Endodermal cell (in vitro differentiated cells): Measurements from ENCODE around the gene IQCN. TPM values are rescaled to one million over a fixed set of nuclear protein-coding genes. Genes with fewer than 3 reads are reported as not detected.

Experiments
- DNase-seq: peaks from one replicate; pipeline ENCODE4 v3.0.0-alpha.2; 2017
- H3K27ac ChIP-seq: 2 replicates; pipeline ENCODE4 v1.5.1; 2013; ENCODE audit warnings: mild to moderate bottlenecking, low read depth, low read length, moderate library complexity
- H3K27me3 ChIP-seq: 2 replicates; pipeline ENCODE4 v1.6.1; 2013; ENCODE audit warnings: mild to moderate bottlenecking, low read length, moderate library complexity; ENCODE audit not compliant: insufficient read depth, control insufficient read depth, poor library complexity, severe bottlenecking
- H3K36me3 ChIP-seq: 2 replicates; pipeline ENCODE4 v1.7.0; 2013; ENCODE audit warnings: mild to moderate bottlenecking, low read length, moderate library complexity; ENCODE audit not compliant: control insufficient read depth, insufficient read depth
- H3K4me1 ChIP-seq: one replicate; pipeline ENCODE4 v1.7.0; 2013; ENCODE audit warnings: low read length; ENCODE audit not compliant: control insufficient read depth, insufficient read depth
- H3K4me3 ChIP-seq: 2 replicates; pipeline ENCODE4 v1.5.1; 2013; ENCODE audit warnings: mild to moderate bottlenecking, low read length, moderate library complexity
- H3K9ac ChIP-seq: 2 replicates; pipeline ENCODE4 v1.6.1; 2013; ENCODE audit warnings: mild to moderate bottlenecking, low read length, moderate library complexity; ENCODE audit not compliant: poor library complexity, severe bottlenecking; ENCODE audit errors: extremely low read depth
- H3K9me3 ChIP-seq: 2 replicates; pipeline ENCODE4 v1.6.1; 2013; ENCODE audit warnings: mild to moderate bottlenecking, low read length, moderate library complexity; ENCODE audit not compliant: control insufficient read depth
- H3K27ac Mint-ChIP-seq: 2 replicates; pipeline ENCODE4 v1.8.0; 2020; ENCODE audit warnings: mixed read lengths
- H3K27me3 Mint-ChIP-seq: 2 replicates; pipeline ENCODE4 v1.8.0; 2021; ENCODE audit warnings: mild to moderate bottlenecking, mixed read lengths; ENCODE audit not compliant: insufficient read depth
- H3K36me3 Mint-ChIP-seq: 2 replicates; pipeline ENCODE4 v1.8.0; 2020; ENCODE audit warnings: low read depth, mixed read lengths
- H3K4me1 Mint-ChIP-seq: 2 replicates; pipeline ENCODE4 v1.8.0; 2020; ENCODE audit warnings: mixed read lengths
- H3K4me3 Mint-ChIP-seq: 2 replicates; pipeline ENCODE4 v1.8.0; 2020; ENCODE audit warnings: mild to moderate bottlenecking, moderate library complexity, mixed read lengths
- H3K9me3 Mint-ChIP-seq: 2 replicates; pipeline ENCODE4 v1.8.0; 2020; ENCODE audit warnings: mild to moderate bottlenecking, mixed read lengths
- WGBS, 2 experiments: methylation state at CpG; one replicate each; pipeline versions ENCODE4 v1.1.5 to v1.1.7; 2013; ENCODE audit warnings: missing lambda C conversion rate in 2 of 2, mixed read lengths in 1 of 2; ENCODE audit not compliant: insufficient coverage in 1 of 2, insufficient read length in 1 of 2; 5-methylcytosine and 5-hydroxymethylcytosine counted together
- total RNA-seq, 2 donors: library from RNA; stranded (reverse); fragmentation: NEBNext Ultra II Directional in 1 of 2; extraction: Animal tissue kit (Norgen Biotek cat#: 25700) in 1 of 2; gene quantifications; 2 replicates in 1 of 2; 3 replicates in 1 of 2; pipeline ENCODE4 v1.2.1, GENCODE V29; 2021
- TF ChIP-seq, protein P1 (sequence below): fragments of 200-600 bp; sonication (generic); conservative IDR thresholded peaks from 2 replicates; pipeline ENCODE4 v1.5.0; 2021; ENCODE audit warnings: antibody characterized with exemption, mild to moderate bottlenecking

IQCN gene
- total RNA-seq, 2 donors from 2014 or later, result 2.4 to 3.3 TPM

DNA sequence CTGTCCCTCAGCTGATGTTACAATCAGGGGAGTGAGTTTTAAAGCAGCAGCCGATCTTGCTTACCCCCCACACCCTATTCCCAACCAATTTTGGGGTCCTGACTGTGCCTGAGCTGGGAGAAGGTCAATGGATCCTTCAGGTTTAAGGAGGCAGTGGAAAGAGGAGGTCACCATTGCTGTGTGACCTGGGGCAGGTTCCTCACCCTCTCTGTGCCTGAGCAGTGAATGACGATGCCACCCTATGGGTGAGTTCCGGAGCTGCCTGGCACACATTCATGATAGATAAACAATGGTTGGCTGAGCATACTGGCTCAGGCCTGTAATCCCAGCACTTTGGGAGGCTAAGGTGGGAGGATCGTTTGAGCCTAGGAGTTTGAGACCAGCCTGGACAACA is 27.5 kb upstream of the IQCN start:
- Mint-ChIP-seq H3K4me3 (no peak overlapping the region), H3K27ac (no peak overlapping the region), H3K36me3 (peaks cover 2% of the 10 kb centered on the region), H3K27me3 (no peaks in the 10 kb centered on the region), H3K4me1 (peaks cover 15% of the 10 kb centered on the region), H3K9me3 (no peaks in the 10 kb centered on the region)
- peaks cover 8% of the 10 kb centered on the region for H3K4me1 ChIP-seq
- H3K4me3 ChIP-seq, result no peak overlapping the region
- TF ChIP-seq, protein P1, sequence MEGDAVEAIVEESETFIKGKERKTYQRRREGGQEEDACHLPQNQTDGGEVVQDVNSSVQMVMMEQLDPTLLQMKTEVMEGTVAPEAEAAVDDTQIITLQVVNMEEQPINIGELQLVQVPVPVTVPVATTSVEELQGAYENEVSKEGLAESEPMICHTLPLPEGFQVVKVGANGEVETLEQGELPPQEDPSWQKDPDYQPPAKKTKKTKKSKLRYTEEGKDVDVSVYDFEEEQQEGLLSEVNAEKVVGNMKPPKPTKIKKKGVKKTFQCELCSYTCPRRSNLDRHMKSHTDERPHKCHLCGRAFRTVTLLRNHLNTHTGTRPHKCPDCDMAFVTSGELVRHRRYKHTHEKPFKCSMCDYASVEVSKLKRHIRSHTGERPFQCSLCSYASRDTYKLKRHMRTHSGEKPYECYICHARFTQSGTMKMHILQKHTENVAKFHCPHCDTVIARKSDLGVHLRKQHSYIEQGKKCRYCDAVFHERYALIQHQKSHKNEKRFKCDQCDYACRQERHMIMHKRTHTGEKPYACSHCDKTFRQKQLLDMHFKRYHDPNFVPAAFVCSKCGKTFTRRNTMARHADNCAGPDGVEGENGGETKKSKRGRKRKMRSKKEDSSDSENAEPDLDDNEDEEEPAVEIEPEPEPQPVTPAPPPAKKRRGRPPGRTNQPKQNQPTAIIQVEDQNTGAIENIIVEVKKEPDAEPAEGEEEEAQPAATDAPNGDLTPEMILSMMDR, result no peak
- H3K36me3 ChIP-seq, result peaks cover 6% of the 10 kb centered on the region
- no peaks in the 10 kb centered on the region for H3K9me3 ChIP-seq
- no peak for DNase-seq
- H3K9ac ChIP-seq, result no peak overlapping the region
- no peaks in the 10 kb centered on the region for H3K27me3 ChIP-seq
- 91 to 95% methylated on average over 3 to 4 of the region's 4 CpGs for WGBS, 2 experiments
- H3K27ac ChIP-seq, result no peak overlapping the region

GRCh38 chr19:18300930-18301717 is 26.9 kb upstream of the IQCN start:
- Mint-ChIP-seq H3K4me1 (peaks cover 15% of the 10 kb centered on the region), H3K4me3 (no peak overlapping the region), H3K36me3 (no peaks in the 10 kb centered on the region), H3K9me3 (no peaks in the 10 kb centered on the region), H3K27me3 (no peaks in the 10 kb centered on the region), H3K27ac (no peak overlapping the region)
- H3K4me3 ChIP-seq, result no peak overlapping the region
- TF ChIP-seq, protein P1, result no peak
- peaks cover 8% of the 10 kb centered on the region for H3K4me1 ChIP-seq
- no peaks in the 10 kb centered on the region for H3K9me3 ChIP-seq
- peaks cover 3% of the 10 kb centered on the region for H3K36me3 ChIP-seq
- 86% methylated on average over 14 to 18 of the region's 18 CpGs for whole genome bisulfite sequencing, 2 experiments
- H3K27ac ChIP-seq, result no peak overlapping the region
- peak; percentile 54 for DNase-seq
- no peak overlapping the region for H3K9ac ChIP-seq
- H3K27me3 ChIP-seq, result no peaks in the 10 kb centered on the region

- DNase-seq, result no peak
- no peak overlapping the region for H3K27ac ChIP-seq
- no peaks in the 10 kb centered on the region for H3K9me3 ChIP-seq
- H3K4me1 ChIP-seq, result peaks cover 3% of the 10 kb centered on the region
- TF ChIP-seq, protein P1, result no peak
- Mint-ChIP-seq H3K27ac (no peak overlapping the region), H3K27me3 (no peaks in the 10 kb centered on the region), H3K36me3 (no peaks in the 10 kb centered on the region), H3K4me1 (peaks cover 10% of the 10 kb centered on the region), H3K4me3 (no peak overlapping the region), H3K9me3 (no peaks in the 10 kb centered on the region)
- no peaks in the 10 kb centered on the region for H3K27me3 ChIP-seq
- H3K4me3 ChIP-seq, result no peak overlapping the region
- no peaks in the 10 kb centered on the region for H3K36me3 ChIP-seq
- 93 to 96% methylated on average over 4 to 9 of the region's 9 CpGs for WGBS, 2 experiments
- no peak overlapping the region for H3K9ac ChIP-seq
Measured at GRCh38 chr19:18299654-18300053, 25.4 kb upstream of the IQCN start.
